GM21367 (cell line): Measurements from ENCODE around the gene CEACAM5.
"Not testable (repeated sequence)": the region's sequence is repeated elsewhere in the genome, so short reads cannot be mapped to it uniquely, and the experiment has no call there.

Experiments
- ATAC-seq: cut with Tn5 transposase; IDR thresholded peaks from one replicate; pipeline ENCODE4 v1.9.1; 2021; ENCODE audit not compliant: unreplicated experiment

The CEACAM5 gene

GRCh38 chr19:41739361-41739760, 30.9 kb downstream of the CEACAM5 start:
- no peak for ATAC-seq

GRCh38 chr19:41740415-41741243, 32.2 kb downstream of the CEACAM5 start:
- no peak for ATAC-seq

- no peak for ATAC-seq
These were observed 32.8 kb downstream of the CEACAM5 start for GRCh38 chr19:41741244-41741554.

GRCh38 chr19:41744850-41745249, 36.4 kb downstream of the CEACAM5 start:
- ATAC-seq: no peak

GRCh38 chr19:41745756-41746155, 37.3 kb downstream of the CEACAM5 start:
- no peak for ATAC-seq

- ATAC-seq: no peak
These were observed 38.3 kb downstream of the CEACAM5 start for GRCh38 chr19:41746593-41747227.

GRCh38 chr19:41748012-41748411, 39.6 kb downstream of the CEACAM5 start:
- ATAC-seq: no peak

GRCh38 chr19:41750248-41751134, 42.1 kb downstream of the CEACAM5 start:
- not testable (repeated sequence) for ATAC-seq

- no peak for ATAC-seq
These were observed 44.7 kb downstream of the CEACAM5 start for GRCh38 chr19:41753159-41753558.

- no peak for ATAC-seq
These were observed 45.6 kb downstream of the CEACAM5 start for GRCh38 chr19:41753936-41754529.

GRCh38 chr19:41755328-41755913, 47.0 kb downstream of the CEACAM5 start, which contains the start of gene CEACAM6:
CEACAM6 (plus strand) TSS chr19:41755530; CDS start chr19:41755639, 109 bp downstream.
- ATAC-seq: no peak

GRCh38 chr19:41758846-41759245, 50.4 kb downstream of the CEACAM5 start:
- ATAC-seq: no peak

GRCh38 chr19:41767115-41767514, 58.7 kb downstream of the CEACAM5 start:
- ATAC-seq: no peak

- ATAC-seq: not testable (repeated sequence)
These were observed 59.7 kb downstream of the CEACAM5 start for GRCh38 chr19:41768105-41768504.

GRCh38 chr19:41769608-41770007, 61.2 kb downstream of the CEACAM5 start:
- no peak for ATAC-seq

- ATAC-seq: no peak
These were observed 63.0 kb downstream of the CEACAM5 start for GRCh38 chr19:41771410-41771809.

GRCh38 chr19:41774515-41774980, 66.1 kb downstream of the CEACAM5 start:
- no peak for ATAC-seq

- ATAC-seq: no peak
These were observed 68.3 kb downstream of the CEACAM5 start for GRCh38 chr19:41776700-41777099.
